ENCODE results near the gene TRPT1. TPM values are rescaled to one million over a fixed set of nuclear protein-coding genes. Genes with fewer than 3 reads are reported as not detected.
"Not testable (repeated sequence)": the region's sequence is repeated elsewhere in the genome, so short reads cannot be mapped to it uniquely, and the experiment has no call there.

The TRPT1 gene
- polyA plus RNA-seq, 1 donor from 2014 or later: 75.0 TPM

DNA sequence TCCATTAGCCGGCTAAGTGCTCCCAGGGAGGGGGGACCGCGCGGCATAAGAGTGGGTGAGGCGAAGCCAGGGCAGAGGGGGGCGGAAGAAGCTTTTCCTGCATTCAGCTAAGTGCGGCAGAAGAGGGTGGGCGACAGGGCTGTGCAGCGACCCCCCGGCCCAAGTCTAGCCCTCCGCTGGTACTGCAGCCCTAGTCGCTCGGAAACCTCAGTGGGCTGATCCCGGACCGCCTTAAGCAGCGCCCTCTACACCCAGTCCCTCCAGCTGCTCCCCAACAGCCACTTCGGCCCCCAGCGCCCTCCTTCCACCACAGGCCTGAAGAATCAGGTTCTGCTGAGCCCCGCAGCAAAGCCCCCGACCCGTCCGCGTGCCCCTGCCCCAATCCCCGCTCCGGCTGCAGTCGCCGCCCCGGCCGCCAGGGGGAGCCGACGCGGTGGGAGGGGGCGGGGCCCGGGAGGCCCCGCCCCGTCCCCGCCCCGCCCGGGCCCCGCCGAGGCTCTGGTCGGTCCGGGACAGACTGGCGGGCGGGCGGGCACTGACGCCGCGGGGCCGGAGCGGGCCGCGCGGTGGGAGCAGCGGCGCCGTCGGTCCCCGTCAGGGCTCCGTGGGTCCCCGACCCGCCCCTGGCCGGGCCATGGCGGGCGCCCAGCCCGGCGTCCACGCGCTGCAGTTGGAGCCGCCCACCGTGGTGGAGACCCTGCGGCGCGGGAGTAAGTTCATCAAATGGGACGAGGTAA, 25.2 kb upstream of the TRPT1 start, which contains the start of gene PLCB3:
TSS of gene PLCB3 (plus strand) at position 515 of the 737 bp plus-strand sequence. CDS start at position 635, 120 bp downstream.
- Mint-ChIP-seq H3K4me1 (peaks cover 0 to 8% (median 8%) of the 10 kb centered on the region in 3 donors), H3K27ac (peak within 1 kb of the TSS; percentile 50 to 86 (median 59)), H3K27me3 (no peaks in the 10 kb centered on the region), H3K9me3 (no peaks in the 10 kb centered on the region), H3K36me3 (no peaks in the 10 kb centered on the region), H3K4me3 (peak within 1 kb of the TSS; percentile 81 to 94 (median 88))

DNA sequence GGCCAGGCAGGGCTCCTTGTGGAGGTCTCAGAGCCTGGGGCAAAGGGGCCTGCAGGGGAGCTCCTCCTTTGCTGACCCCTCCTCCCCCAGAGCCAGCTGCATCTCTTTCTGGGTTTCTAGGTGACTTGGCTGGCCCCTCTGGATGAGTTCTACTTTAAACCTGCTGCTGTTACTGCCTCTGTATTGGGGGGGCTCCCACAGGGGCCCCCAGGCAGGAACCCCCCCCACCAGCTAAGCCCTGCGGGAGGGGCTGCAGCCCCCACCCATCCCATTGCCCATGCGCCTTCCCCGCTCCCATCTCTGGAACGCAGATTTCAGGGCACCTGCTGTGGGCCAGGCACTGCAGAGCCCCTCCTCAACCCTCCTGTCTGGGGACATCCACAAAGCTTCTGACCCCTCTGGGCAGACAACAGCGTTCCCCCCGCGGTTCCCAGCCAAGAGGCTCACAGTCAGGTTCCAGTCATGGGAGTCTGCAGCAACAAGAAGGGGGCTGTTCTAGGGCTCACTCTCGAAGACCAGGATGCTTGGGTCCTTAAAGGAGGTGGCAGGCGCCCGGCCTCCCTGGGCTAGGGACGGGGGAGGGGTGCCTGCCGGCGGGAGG, 24.5 kb upstream of the TRPT1 start:
- Mint-ChIP-seq H3K27ac (peak overlapping the region in 2 of 3 donors; percentile 59 to 73), H3K27me3 (no peaks in the 10 kb centered on the region), H3K4me3 (peak overlapping the region in 3 of 4 donors; percentile 91 to 92 (median 91)), H3K36me3 (no peaks in the 10 kb centered on the region), H3K4me1 (peaks cover 0 to 11% (median 10%) of the 10 kb centered on the region in 3 donors), H3K9me3 (no peaks in the 10 kb centered on the region)

DNA sequence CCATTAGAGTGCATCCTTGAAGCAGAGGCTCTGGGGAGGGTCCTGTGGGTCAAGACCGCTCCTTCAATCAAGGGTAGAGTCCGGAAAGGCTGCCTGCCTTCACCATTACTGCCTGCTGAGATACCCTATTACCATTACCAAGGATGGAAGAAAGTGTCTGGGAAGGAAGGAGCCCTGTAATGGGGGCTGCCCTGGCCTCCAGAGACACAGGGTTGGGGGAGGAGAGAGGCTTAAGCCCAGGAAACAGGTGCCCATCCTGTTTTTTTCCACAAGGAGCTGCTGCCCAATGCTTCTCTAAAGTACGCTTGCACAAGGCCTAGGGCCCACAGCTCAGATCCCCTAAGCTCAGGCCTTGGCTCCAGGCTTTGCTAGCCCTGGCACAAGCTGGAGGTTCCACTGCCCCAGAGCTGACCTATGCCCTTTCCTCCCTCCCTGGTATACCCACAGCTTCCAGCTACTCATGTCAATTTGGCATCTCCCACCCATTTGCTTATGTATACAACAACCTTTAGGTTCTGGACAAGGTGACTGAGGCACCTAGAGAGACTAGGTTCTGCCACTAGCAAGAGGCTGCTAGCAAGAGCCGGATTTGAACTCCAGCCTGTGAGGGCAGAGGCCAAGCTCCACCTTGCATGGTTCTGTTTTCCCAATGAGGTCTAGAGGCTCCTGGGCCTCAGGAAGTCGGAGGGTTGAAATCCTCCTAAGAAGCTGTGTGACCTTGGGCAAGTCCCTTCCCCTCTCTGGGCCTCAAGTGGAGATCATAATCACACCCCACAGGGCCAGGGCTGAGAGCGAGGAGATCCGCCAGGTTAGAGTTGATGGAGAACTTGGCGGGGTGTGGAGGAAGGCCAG, 23.8 kb upstream of the TRPT1 start:
- Mint-ChIP-seq H3K36me3 (no peaks in the 10 kb centered on the region), H3K27me3 (no peaks in the 10 kb centered on the region), H3K27ac (peak overlapping the region in 2 of 3 donors; percentile 59 to 73), H3K4me1 (peaks cover 0 to 11% (median 10%) of the 10 kb centered on the region in 3 donors), H3K9me3 (no peaks in the 10 kb centered on the region), H3K4me3 (peak overlapping the region; percentile 26 to 91 (median 70))

DNA sequence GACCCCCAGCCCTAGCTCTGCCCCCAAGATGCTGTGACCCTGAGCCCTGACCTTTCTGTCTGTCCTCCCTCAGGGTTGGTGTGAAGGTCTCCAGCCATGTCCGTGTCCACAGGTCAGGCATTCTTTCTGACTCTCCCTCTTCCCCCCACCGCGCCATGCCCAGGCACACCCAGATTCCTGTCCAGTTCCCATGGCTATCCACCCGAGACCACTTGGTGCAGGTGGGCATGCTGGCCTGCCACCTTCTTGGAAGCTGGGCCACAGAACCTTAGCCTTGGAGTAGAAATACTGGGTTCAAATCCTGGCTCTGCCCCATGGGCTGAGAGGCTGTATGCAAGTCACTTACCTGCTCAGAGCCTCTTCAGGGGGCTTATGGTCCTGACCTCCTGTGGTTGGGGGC, 23.1 kb upstream of the TRPT1 start:
- peak overlapping the region in 1 of 3 donors; percentile 59 for H3K27ac Mint-ChIP-seq
- no peaks in the 10 kb centered on the region for H3K9me3 Mint-ChIP-seq
- no peaks in the 10 kb centered on the region for H3K36me3 Mint-ChIP-seq
- H3K4me1 Mint-ChIP-seq: peaks cover 0 to 11% (median 10%) of the 10 kb centered on the region in 3 donors
- H3K4me3 Mint-ChIP-seq: peak overlapping the region in 1 of 4 donors; percentile 91
- H3K27me3 Mint-ChIP-seq: no peaks in the 10 kb centered on the region

GRCh38 chr11:64248578-64248977, 22.6 kb upstream of the TRPT1 start:
- Mint-ChIP-seq H3K4me3 (peak overlapping the region in 3 of 4 donors; percentile 67 to 91 (median 77)), H3K4me1 (peaks cover 0 to 11% (median 11%) of the 10 kb centered on the region in 3 donors), H3K27me3 (no peaks in the 10 kb centered on the region), H3K36me3 (no peaks in the 10 kb centered on the region), H3K27ac (peak overlapping the region in 2 of 3 donors; percentile 13 to 76), H3K9me3 (no peaks in the 10 kb centered on the region)

DNA sequence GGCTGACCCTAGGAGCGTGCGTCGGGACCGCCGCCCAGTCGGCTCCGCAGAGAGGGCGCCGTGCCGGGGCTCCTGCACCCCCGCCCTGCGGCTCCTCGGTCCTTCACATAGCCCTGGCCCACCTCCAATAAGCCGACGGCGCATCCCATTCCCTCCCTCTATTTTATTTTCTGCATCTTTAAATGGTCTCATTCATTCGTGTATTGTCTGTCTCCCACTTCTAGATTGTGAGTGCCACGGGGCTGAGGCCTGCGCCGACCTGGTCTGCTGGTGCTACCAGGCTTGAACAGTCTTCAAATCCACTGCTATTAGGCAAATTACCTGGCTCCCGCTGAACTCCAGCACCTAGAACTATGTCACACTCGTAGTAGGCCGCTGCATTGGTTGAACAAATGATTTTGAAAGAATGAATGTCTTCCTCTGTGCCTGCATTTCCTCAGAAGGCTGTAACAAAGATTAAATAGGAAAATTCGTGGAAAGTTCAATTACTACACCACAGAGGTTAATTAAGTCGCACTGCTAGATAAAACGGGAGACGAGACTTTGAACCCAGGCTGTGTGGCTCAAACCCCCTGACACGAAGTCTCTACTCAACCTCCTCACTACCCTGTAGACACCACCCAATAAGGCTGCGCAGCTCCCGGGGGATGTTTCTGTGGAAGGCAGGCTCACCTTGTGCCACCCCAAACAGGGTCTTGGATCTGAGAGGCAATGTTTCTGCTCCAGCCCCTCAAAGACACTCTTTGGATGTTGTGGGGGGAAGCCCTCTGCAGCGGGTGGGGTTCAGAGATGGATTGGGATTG, 21.9 kb upstream of the TRPT1 start:
- Mint-ChIP-seq H3K36me3 (no peaks in the 10 kb centered on the region), H3K27ac (peak overlapping the region; percentile 76 to 86 (median 77)), H3K27me3 (no peaks in the 10 kb centered on the region), H3K9me3 (no peaks in the 10 kb centered on the region), H3K4me1 (peaks cover 0 to 17% (median 11%) of the 10 kb centered on the region in 3 donors), H3K4me3 (peak overlapping the region; percentile 67 to 91 (median 82))

DNA sequence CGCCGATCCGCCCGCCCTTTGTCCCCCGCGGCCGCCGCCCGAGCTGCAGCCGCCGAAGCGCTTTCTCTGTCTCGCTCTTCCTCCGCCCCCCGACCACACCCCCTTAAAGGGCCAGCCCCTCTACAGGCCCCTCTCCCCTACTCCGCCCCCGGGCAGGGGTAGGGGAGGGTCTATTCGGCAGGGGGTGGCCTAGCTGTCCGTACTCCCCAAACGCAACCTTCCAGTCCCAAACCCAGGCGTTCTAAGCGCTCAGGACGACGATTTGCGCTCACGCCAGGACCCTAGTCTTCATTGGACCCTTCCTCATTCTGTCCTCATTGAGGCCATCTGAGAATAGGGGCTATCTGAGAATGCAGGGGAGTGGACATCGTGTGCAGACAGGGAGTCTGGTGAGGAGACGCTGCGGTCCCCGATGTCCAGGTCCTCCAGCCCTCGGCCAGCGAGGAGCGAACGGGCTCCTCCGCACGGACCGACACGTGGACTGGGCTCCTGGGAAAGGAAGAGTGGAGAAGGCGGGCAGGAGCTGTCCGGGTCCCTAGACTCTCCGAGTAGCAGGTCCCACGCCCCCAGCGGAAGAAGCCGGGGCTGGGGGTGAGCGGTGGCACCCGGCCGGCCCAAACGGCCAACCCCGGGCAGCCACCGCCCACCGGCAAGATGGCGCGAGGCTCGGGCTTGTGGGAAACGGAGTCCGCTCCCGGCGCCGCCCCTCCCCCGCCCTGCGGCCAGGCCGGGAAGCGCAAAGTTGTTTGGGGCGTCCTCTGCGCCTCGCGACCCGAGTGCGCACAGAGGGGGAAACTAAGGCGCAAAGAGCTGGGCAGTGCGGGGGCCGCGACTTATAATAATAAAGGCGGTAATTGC, 21.1 kb upstream of the TRPT1 start, which contains the start of gene PPP1R14B:
TSS of gene PPP1R14B (minus strand) at position 73 of the 858 bp plus-strand sequence. CDS start 270 bp downstream, outside the sequence.
- H3K4me1 Mint-ChIP-seq: peaks cover 0 to 17% (median 15%) of the 10 kb centered on the region in 3 donors
- H3K36me3 Mint-ChIP-seq: no peaks in the 10 kb centered on the region
- H3K9me3 Mint-ChIP-seq: no peaks in the 10 kb centered on the region
- H3K27ac Mint-ChIP-seq: peak within 1 kb of the TSS; percentile 77 to 96 (median 86)
- no peaks in the 10 kb centered on the region for H3K27me3 Mint-ChIP-seq
- H3K4me3 Mint-ChIP-seq: peak within 1 kb of the TSS; percentile 83 to 97 (median 94)

- peaks cover 0 to 13% (median 11%) of the 10 kb centered on the region in 3 donors for H3K4me1 Mint-ChIP-seq
- peak overlapping the region in 1 of 3 donors; percentile 89 for H3K27ac Mint-ChIP-seq
- not testable (repeated sequence) for H3K9me3 Mint-ChIP-seq
Observed at GRCh38 chr11:64246621-64246870, 20.6 kb upstream of the TRPT1 start.

DNA sequence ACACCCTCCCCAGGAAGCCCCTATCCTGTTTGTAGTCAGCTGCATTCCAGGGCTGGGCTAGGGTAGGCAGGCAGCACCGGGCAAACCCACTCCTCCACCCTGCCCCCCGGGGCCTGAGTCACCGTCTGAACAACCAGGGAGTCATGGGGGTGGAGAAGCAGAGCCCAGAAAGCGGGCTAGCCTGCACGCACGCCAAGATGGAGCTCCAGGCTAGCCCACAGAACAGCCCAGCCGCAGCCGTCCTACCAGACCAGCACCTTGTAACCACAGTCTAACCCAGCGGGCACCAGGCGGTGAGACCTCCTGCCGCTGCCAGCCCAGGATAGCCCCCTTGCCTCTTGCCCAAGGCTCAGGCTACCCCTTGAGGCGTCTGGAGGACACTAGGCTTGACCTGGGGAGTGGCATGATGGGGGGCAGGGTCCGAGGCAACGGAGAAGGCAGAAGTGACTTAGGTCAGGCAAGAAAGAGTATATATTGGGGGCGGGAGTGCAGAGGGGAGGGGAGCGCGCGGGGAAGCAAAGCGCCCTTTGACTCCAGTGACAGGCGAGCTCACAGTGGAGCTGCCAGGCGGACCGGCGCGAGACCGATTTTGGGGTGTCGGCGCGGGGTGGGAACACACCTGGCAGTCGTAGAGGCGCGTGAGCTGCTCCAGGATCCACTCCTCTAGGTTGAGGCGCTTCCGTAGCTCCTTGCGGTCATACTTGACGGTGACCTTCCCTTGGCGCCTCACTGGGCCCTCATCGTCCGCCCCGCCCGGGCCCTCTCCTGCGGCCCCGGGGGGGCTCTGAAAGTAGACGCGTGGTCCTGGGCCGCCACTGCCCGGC, 20.0 kb upstream of the TRPT1 start:
- Mint-ChIP-seq H3K27me3 (no peaks in the 10 kb centered on the region), H3K27ac (peak overlapping the region; percentile 73 to 96 (median 78)), H3K4me1 (peaks cover 5 to 13% (median 12%) of the 10 kb centered on the region in 3 donors)

More at GRCh38 chr11:64246621-64246870, 20.6 kb upstream of the TRPT1 start:
- not testable (repeated sequence) for H3K36me3 Mint-ChIP-seq, H3K27me3 Mint-ChIP-seq
- H3K4me3 Mint-ChIP-seq: peak overlapping the region; percentile 83 to 96 (median 92)

GRCh38 chr11:64245401-64245796, 19.4 kb upstream of the TRPT1 start:
- Mint-ChIP-seq H3K9me3 (no peaks in the 10 kb centered on the region), H3K4me3 (peak overlapping the region; percentile 80 to 97 (median 94)), H3K36me3 (no peaks in the 10 kb centered on the region), H3K27ac (peak overlapping the region; percentile 73 to 96 (median 78)), H3K4me1 (peaks cover 11 to 14% (median 12%) of the 10 kb centered on the region in 3 donors), H3K27me3 (no peaks in the 10 kb centered on the region)

More for the DNA sequence above, 20.0 kb upstream of the TRPT1 start:
- H3K4me3 Mint-ChIP-seq: peak overlapping the region; percentile 80 to 97 (median 94)
- no peaks in the 10 kb centered on the region for H3K9me3 Mint-ChIP-seq
- no peaks in the 10 kb centered on the region for H3K36me3 Mint-ChIP-seq

DNA sequence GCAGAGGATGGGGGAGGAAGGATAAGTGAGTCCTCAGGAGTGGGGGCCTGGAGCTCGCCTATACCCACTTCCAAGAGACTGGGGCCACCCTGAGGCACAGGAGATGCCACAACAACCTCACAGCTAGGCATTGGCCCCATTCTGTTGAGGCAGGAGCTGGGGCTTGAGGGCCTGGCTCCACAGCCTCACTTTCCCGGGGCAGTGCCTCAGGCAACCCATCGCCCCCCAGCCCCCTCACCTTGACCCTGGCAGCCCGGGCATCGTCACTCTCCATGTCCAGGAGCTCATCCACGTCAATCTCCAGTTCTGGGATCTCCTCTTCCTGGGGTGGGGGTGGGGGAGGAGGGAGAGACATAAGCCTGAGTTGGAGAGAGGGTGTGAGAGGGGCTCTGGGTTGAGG, 19.0 kb upstream of the TRPT1 start:
- H3K4me1 Mint-ChIP-seq: peaks cover 15 to 18% (median 16%) of the 10 kb centered on the region in 3 donors
- H3K27me3 Mint-ChIP-seq: no peaks in the 10 kb centered on the region
- H3K27ac Mint-ChIP-seq: peak overlapping the region in 1 of 3 donors; percentile 96
- peak overlapping the region in 2 of 4 donors; percentile 80 to 91 for H3K4me3 Mint-ChIP-seq
- H3K36me3 Mint-ChIP-seq: no peaks in the 10 kb centered on the region
- no peaks in the 10 kb centered on the region for H3K9me3 Mint-ChIP-seq

GRCh38 chr11:64244107-64244506, 18.1 kb upstream of the TRPT1 start:
- H3K4me3 Mint-ChIP-seq: peak overlapping the region in 2 of 4 donors; percentile 23 to 89
- H3K36me3 Mint-ChIP-seq: no peaks in the 10 kb centered on the region
- peaks cover 17 to 22% (median 21%) of the 10 kb centered on the region in 3 donors for H3K4me1 Mint-ChIP-seq

More at GRCh38 chr11:64244107-64244506, 18.1 kb upstream of the TRPT1 start:
- Mint-ChIP-seq H3K27me3 (no peaks in the 10 kb centered on the region), H3K9me3 (no peaks in the 10 kb centered on the region), H3K27ac (peak overlapping the region in 1 of 3 donors; percentile 90)

All from IgD-negative memory B cell (primary cell).